A549 (cell line): ENCODE data around the gene ANG.

Source experiments
- MAX ChIP-seq: IDR thresholded peaks from 2 replicates; pipeline ENCODE4 v1.6.1; 2012
- NFE2L2 ChIP-seq: fragments of 150-350 bp; conservative IDR thresholded peaks from 2 replicates; pipeline ENCODE4 v1.6.1; 2014; ENCODE audit warnings: low read length
- POLR2A ChIP-seq: IDR thresholded peaks from 2 replicates; pipeline ENCODE4 v1.6.1; 2012; ENCODE audit warnings: mild to moderate bottlenecking, low read length
- TF ChIP-seq, protein P1 (sequence below): fragments of >200 bp; sonication (Bioruptor Twin); formaldehyde crosslinking; IDR thresholded peaks from 3 replicates; pipeline ENCODE4 v1.5.1; 2016

GRCh38 chr14:20683891-20684661, 4.5 kb upstream of the ANG start, which contains the start of gene RNASE4:
- TF ChIP-seq, protein P1, sequence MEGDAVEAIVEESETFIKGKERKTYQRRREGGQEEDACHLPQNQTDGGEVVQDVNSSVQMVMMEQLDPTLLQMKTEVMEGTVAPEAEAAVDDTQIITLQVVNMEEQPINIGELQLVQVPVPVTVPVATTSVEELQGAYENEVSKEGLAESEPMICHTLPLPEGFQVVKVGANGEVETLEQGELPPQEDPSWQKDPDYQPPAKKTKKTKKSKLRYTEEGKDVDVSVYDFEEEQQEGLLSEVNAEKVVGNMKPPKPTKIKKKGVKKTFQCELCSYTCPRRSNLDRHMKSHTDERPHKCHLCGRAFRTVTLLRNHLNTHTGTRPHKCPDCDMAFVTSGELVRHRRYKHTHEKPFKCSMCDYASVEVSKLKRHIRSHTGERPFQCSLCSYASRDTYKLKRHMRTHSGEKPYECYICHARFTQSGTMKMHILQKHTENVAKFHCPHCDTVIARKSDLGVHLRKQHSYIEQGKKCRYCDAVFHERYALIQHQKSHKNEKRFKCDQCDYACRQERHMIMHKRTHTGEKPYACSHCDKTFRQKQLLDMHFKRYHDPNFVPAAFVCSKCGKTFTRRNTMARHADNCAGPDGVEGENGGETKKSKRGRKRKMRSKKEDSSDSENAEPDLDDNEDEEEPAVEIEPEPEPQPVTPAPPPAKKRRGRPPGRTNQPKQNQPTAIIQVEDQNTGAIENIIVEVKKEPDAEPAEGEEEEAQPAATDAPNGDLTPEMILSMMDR, result no peak
- TF ChIP-seq MAX (peak; percentile 71), POLR2A (peak; percentile 26; the same call in 1 of the 2 replicates), NFE2L2 (no peak)
